RWPE2 (cell line): Measurements from ENCODE around the gene PTPA.
"Not testable (repeated sequence)": the region's sequence is repeated elsewhere in the genome, so short reads cannot be mapped to it uniquely, and the experiment has no call there.

Experiments
- ATAC-seq: fragments of 200-7000 bp; cut with Tn5 transposase; 3 replicates; pipeline ENCODE4 v1.9.1; 2021; ENCODE audit warnings: low read depth
- DNase-seq: peaks from one replicate; pipeline ENCODE4 v3.0.0-alpha.2; 2020; ENCODE audit warnings: low spot score
- H3K27ac ChIP-seq: fragments of 450-650 bp; 2 replicates; pipeline ENCODE4 v1.5.1; 2017; ENCODE audit warnings: mild to moderate bottlenecking; ENCODE audit not compliant: poor library complexity, severe bottlenecking
- H3K27me3 ChIP-seq: fragments of 250-450 bp; sonication (Bioruptor Pico); 2 replicates; pipeline ENCODE4 v1.5.1; 2021; ENCODE audit warnings: mild to moderate bottlenecking, moderate library complexity; ENCODE audit not compliant: insufficient read depth, poor library complexity, severe bottlenecking
- H3K36me3 ChIP-seq: fragments of 250-450 bp; sonication (Bioruptor Pico); 2 replicates; pipeline ENCODE4 v1.5.1; 2020; ENCODE audit warnings: low read depth, mild to moderate bottlenecking, moderate library complexity
- H3K4me1 ChIP-seq: fragments of 250-450 bp; sonication (Bioruptor Pico); 2 replicates; pipeline ENCODE4 v1.5.1; 2021; ENCODE audit warnings: mild to moderate bottlenecking, moderate library complexity; ENCODE audit not compliant: insufficient read depth, poor library complexity, severe bottlenecking
- H3K4me3 ChIP-seq: fragments of 250-450 bp; sonication (Bioruptor Pico); 2 replicates; pipeline ENCODE4 v1.5.1; 2021; ENCODE audit warnings: mild to moderate bottlenecking, moderate library complexity; ENCODE audit not compliant: severe bottlenecking
- H3K9me3 ChIP-seq: fragments of 250-450 bp; sonication (Bioruptor Pico); 2 replicates; pipeline ENCODE4 v1.5.1; 2021; ENCODE audit warnings: mild to moderate bottlenecking, moderate library complexity; ENCODE audit not compliant: severe bottlenecking
- CTCF ChIP-seq: fragments of 450-650 bp; IDR thresholded peaks from one replicate; pipeline ENCODE4 v1.5.1; 2017; ENCODE audit warnings: mild to moderate bottlenecking, moderate library complexity; ENCODE audit not compliant: poor library complexity, severe bottlenecking

Gene PTPA

GRCh38 chr9:129122133-129122532 lies 10.9 kb downstream of the PTPA start:
- H3K27ac ChIP-seq: no peak overlapping the region
- H3K4me3 ChIP-seq: no peak overlapping the region
- no peak for TF ChIP-seq CTCF
- ATAC-seq (no peak), DNase-seq (no peak)
- no peaks in the 10 kb centered on the region for H3K27me3 ChIP-seq
- H3K4me1 ChIP-seq: peaks cover 7% of the 10 kb centered on the region
- no peaks in the 10 kb centered on the region for H3K9me3 ChIP-seq
- peaks cover 53% of the 10 kb centered on the region for H3K36me3 ChIP-seq

- not testable (repeated sequence) for DNase-seq, H3K9me3 ChIP-seq, H3K27ac ChIP-seq, H3K4me1 ChIP-seq, H3K4me3 ChIP-seq, ATAC-seq, H3K27me3 ChIP-seq
- H3K36me3 ChIP-seq: peaks cover 62% of the 10 kb centered on the region
Observed at GRCh38 chr9:129122976-129123375, 11.8 kb downstream of the PTPA start.

GRCh38 chr9:129124506-129125069 lies 13.4 kb downstream of the PTPA start:
- peaks cover 7% of the 10 kb centered on the region for H3K4me1 ChIP-seq
- ATAC-seq: 0 out of 3 replicates have a peak, but pooled peaks have one; percentile 22
- no peaks in the 10 kb centered on the region for H3K9me3 ChIP-seq
- H3K4me3 ChIP-seq: no peak overlapping the region
- no peak for DNase-seq
- TF ChIP-seq CTCF: no peak
- peaks cover 70% of the 10 kb centered on the region for H3K36me3 ChIP-seq
- H3K27ac ChIP-seq: peak overlapping the region; percentile 29
- no peaks in the 10 kb centered on the region for H3K27me3 ChIP-seq

GRCh38 chr9:129125478-129125877 lies 14.3 kb downstream of the PTPA start:
- Histone ChIP-seq H3K27me3 (no peaks in the 10 kb centered on the region), H3K4me1 (peaks cover 7% of the 10 kb centered on the region), H3K27ac (peak overlapping the region; percentile 29), H3K4me3 (no peak overlapping the region), H3K36me3 (peaks cover 71% of the 10 kb centered on the region), H3K9me3 (no peaks in the 10 kb centered on the region)
- ATAC-seq (peak; percentile 67), DNase-seq (no peak)
- no peak for TF ChIP-seq CTCF

GRCh38 chr9:129126749-129127618 lies 15.8 kb downstream of the PTPA start:
- ATAC-seq: no peak
- Histone ChIP-seq H3K4me1 (peaks cover 7% of the 10 kb centered on the region), H3K27me3 (no peaks in the 10 kb centered on the region), H3K27ac (no peak overlapping the region), H3K4me3 (no peak overlapping the region), H3K36me3 (peaks cover 73% of the 10 kb centered on the region), H3K9me3 (no peaks in the 10 kb centered on the region)
- no peak for TF ChIP-seq CTCF
- no peak for DNase-seq
